ENCODE results near the gene NPY2R. TPM values are rescaled to one million over a fixed set of nuclear protein-coding genes. Genes with fewer than 3 reads are reported as not detected.

The NPY2R gene
- not detected for polyA plus RNA-seq (2012; ENCODE audit: missing spikeins)

- TF ChIP-seq POLR2AphosphoS5 (IDR thresholded peaks at IDR 0.05; ENCODE audit: low read depth, low read length) (no peak), TAF1 (IDR thresholded peaks at IDR 0.05; ENCODE audit: borderline replicate concordance, low read depth, low read length) (no peak), POLR2A (IDR thresholded peaks at IDR 0.05; ENCODE audit: low read depth, low read length) (no peak)
- DNase-seq (ENCODE audit: insufficient read length) (no peak), FAIRE-seq (no peak)
These were observed at the start of gene NPY2R for GRCh38 chr4:155208258-155209054. TSS of gene NPY2R (plus strand) at chr4:155208636. CDS start at chr4:155213940, 5,304 bp downstream.

- DNase-seq (ENCODE audit: insufficient read length) (no peak), FAIRE-seq (no peak)
- no peak for TF ChIP-seq TAF1 (IDR thresholded peaks at IDR 0.05; ENCODE audit: borderline replicate concordance, low read depth, low read length)
- no peak for TF ChIP-seq POLR2AphosphoS5 (IDR thresholded peaks at IDR 0.05; ENCODE audit: low read depth, low read length)
- TF ChIP-seq POLR2A (IDR thresholded peaks at IDR 0.05; ENCODE audit: low read depth, low read length): no peak
These were observed 47.1 kb upstream of the NPY2R start for GRCh38 chr4:155161357-155161756.

- DNase-seq (ENCODE audit: insufficient read length): no peak
- no peak for TF ChIP-seq POLR2A (IDR thresholded peaks at IDR 0.05; ENCODE audit: low read depth, low read length)
- no peak for TF ChIP-seq POLR2AphosphoS5 (IDR thresholded peaks at IDR 0.05; ENCODE audit: low read depth, low read length)
- TF ChIP-seq TAF1 (IDR thresholded peaks at IDR 0.05; ENCODE audit: borderline replicate concordance, low read depth, low read length): no peak
- no peak for FAIRE-seq
These were observed 43.7 kb upstream of the NPY2R start for GRCh38 chr4:155164718-155165117.

- DNase-seq (ENCODE audit: insufficient read length) (no peak), FAIRE-seq (no peak)
- no peak for TF ChIP-seq TAF1 (IDR thresholded peaks at IDR 0.05; ENCODE audit: borderline replicate concordance, low read depth, low read length)
- TF ChIP-seq POLR2A (IDR thresholded peaks at IDR 0.05; ENCODE audit: low read depth, low read length): no peak
- no peak for TF ChIP-seq POLR2AphosphoS5 (IDR thresholded peaks at IDR 0.05; ENCODE audit: low read depth, low read length)
These were observed 37.9 kb upstream of the NPY2R start for GRCh38 chr4:155170569-155170968.

GRCh38 chr4:155173371-155173770 is 35.1 kb upstream of the NPY2R start:
- FAIRE-seq (no peak), DNase-seq (ENCODE audit: insufficient read length) (no peak)
- TF ChIP-seq TAF1 (IDR thresholded peaks at IDR 0.05; ENCODE audit: borderline replicate concordance, low read depth, low read length): no peak
- TF ChIP-seq POLR2A (IDR thresholded peaks at IDR 0.05; ENCODE audit: low read depth, low read length): no peak
- TF ChIP-seq POLR2AphosphoS5 (IDR thresholded peaks at IDR 0.05; ENCODE audit: low read depth, low read length): no peak

GRCh38 chr4:155174668-155175067 is 33.8 kb upstream of the NPY2R start:
- FAIRE-seq: no peak
- no peak for DNase-seq (ENCODE audit: insufficient read length)
- TF ChIP-seq POLR2A (IDR thresholded peaks at IDR 0.05; ENCODE audit: low read depth, low read length): no peak
- no peak for TF ChIP-seq TAF1 (IDR thresholded peaks at IDR 0.05; ENCODE audit: borderline replicate concordance, low read depth, low read length)
- no peak for TF ChIP-seq POLR2AphosphoS5 (IDR thresholded peaks at IDR 0.05; ENCODE audit: low read depth, low read length)

GRCh38 chr4:155179216-155179615 is 29.2 kb upstream of the NPY2R start:
- no peak for FAIRE-seq
- TF ChIP-seq TAF1 (IDR thresholded peaks at IDR 0.05; ENCODE audit: borderline replicate concordance, low read depth, low read length): no peak
- no peak for TF ChIP-seq POLR2A (IDR thresholded peaks at IDR 0.05; ENCODE audit: low read depth, low read length)
- no peak for TF ChIP-seq POLR2AphosphoS5 (IDR thresholded peaks at IDR 0.05; ENCODE audit: low read depth, low read length)
- DNase-seq (ENCODE audit: insufficient read length): no peak

GRCh38 chr4:155186972-155187371 is 21.5 kb upstream of the NPY2R start:
- TF ChIP-seq POLR2AphosphoS5 (IDR thresholded peaks at IDR 0.05; ENCODE audit: low read depth, low read length) (no peak), POLR2A (IDR thresholded peaks at IDR 0.05; ENCODE audit: low read depth, low read length) (no peak), TAF1 (IDR thresholded peaks at IDR 0.05; ENCODE audit: borderline replicate concordance, low read depth, low read length) (no peak)
- no peak for FAIRE-seq
- no peak for DNase-seq (ENCODE audit: insufficient read length)

GRCh38 chr4:155187989-155188388 is 20.4 kb upstream of the NPY2R start:
- DNase-seq (ENCODE audit: insufficient read length) (no peak), FAIRE-seq (no peak)
- TF ChIP-seq TAF1 (IDR thresholded peaks at IDR 0.05; ENCODE audit: borderline replicate concordance, low read depth, low read length) (no peak), POLR2A (IDR thresholded peaks at IDR 0.05; ENCODE audit: low read depth, low read length) (no peak), POLR2AphosphoS5 (IDR thresholded peaks at IDR 0.05; ENCODE audit: low read depth, low read length) (no peak)

- TF ChIP-seq POLR2A (IDR thresholded peaks at IDR 0.05; ENCODE audit: low read depth, low read length): no peak
- no peak for TF ChIP-seq TAF1 (IDR thresholded peaks at IDR 0.05; ENCODE audit: borderline replicate concordance, low read depth, low read length)
- TF ChIP-seq POLR2AphosphoS5 (IDR thresholded peaks at IDR 0.05; ENCODE audit: low read depth, low read length): no peak
- no peak for FAIRE-seq
- DNase-seq (ENCODE audit: insufficient read length): no peak
These were observed 18.3 kb upstream of the NPY2R start for GRCh38 chr4:155190099-155190498.

GRCh38 chr4:155197757-155198156 is 10.7 kb upstream of the NPY2R start:
- FAIRE-seq: no peak
- TF ChIP-seq POLR2A (IDR thresholded peaks at IDR 0.05; ENCODE audit: low read depth, low read length): no peak
- no peak for TF ChIP-seq TAF1 (IDR thresholded peaks at IDR 0.05; ENCODE audit: borderline replicate concordance, low read depth, low read length)
- TF ChIP-seq POLR2AphosphoS5 (IDR thresholded peaks at IDR 0.05; ENCODE audit: low read depth, low read length): no peak
- DNase-seq (ENCODE audit: insufficient read length): no peak
